ENCODE results near the gene ATP8B3.
A peak's percentile ranks its signal among the peaks of the same experiment; 100 is the strongest.

Gene ATP8B3

GRCh38 chr19:1811942-1812425, at the start of gene ATP8B3:
Gene ATP8B3, minus strand, starts transcription at chr19:1812276. Its CDS starts 540 bp downstream, at chr19:1811736.
- no peak for DNase-seq

GRCh38 chr19:1861599-1862031, 49.5 kb upstream of the ATP8B3 start:
- no peak for DNase-seq

- no peak for DNase-seq
These were observed 48.9 kb upstream of the ATP8B3 start for GRCh38 chr19:1860821-1861598.

GRCh38 chr19:1860042-1860775, 48.1 kb upstream of the ATP8B3 start:
- DNase-seq: no peak

- no peak for DNase-seq
These were observed 47.3 kb upstream of the ATP8B3 start for GRCh38 chr19:1859331-1859781.

GRCh38 chr19:1858412-1859081, 46.5 kb upstream of the ATP8B3 start:
- no peak for DNase-seq

GRCh38 chr19:1857648-1858326, 45.7 kb upstream of the ATP8B3 start:
- no peak for DNase-seq

- no peak for DNase-seq
These were observed 44.9 kb upstream of the ATP8B3 start for GRCh38 chr19:1856698-1857603.

- DNase-seq: no peak
These were observed 44.2 kb upstream of the ATP8B3 start for GRCh38 chr19:1856345-1856697.

GRCh38 chr19:1855828-1856255, 43.8 kb upstream of the ATP8B3 start:
- no peak for DNase-seq

- no peak for DNase-seq
These were observed 43.2 kb upstream of the ATP8B3 start for GRCh38 chr19:1855040-1855827.

GRCh38 chr19:1854542-1855039, 42.5 kb upstream of the ATP8B3 start:
- DNase-seq: no peak

GRCh38 chr19:1854039-1854541, 42.0 kb upstream of the ATP8B3 start:
- DNase-seq: no peak

GRCh38 chr19:1853295-1854038, 41.4 kb upstream of the ATP8B3 start:
- DNase-seq: peak; percentile 79

- DNase-seq: no peak
These were observed 40.6 kb upstream of the ATP8B3 start for GRCh38 chr19:1852581-1853128.

GRCh38 chr19:1851654-1852580, 39.8 kb upstream of the ATP8B3 start:
- no peak for DNase-seq

GRCh38 chr19:1850809-1851653, 39.0 kb upstream of the ATP8B3 start:
- no peak for DNase-seq
